HG02678 (cell line): ENCODE results near the gene PKDREJ.

Experiments used
- ATAC-seq: cut with Tn5 transposase; IDR thresholded peaks from one replicate; pipeline ENCODE4 v1.9.1; 2021; ENCODE audit warnings: mild to moderate bottlenecking, moderate library complexity; ENCODE audit not compliant: unreplicated experiment

The PKDREJ gene

GRCh38 chr22:46240073-46240472, 23.1 kb downstream of the PKDREJ start:
- no peak for ATAC-seq

DNA sequence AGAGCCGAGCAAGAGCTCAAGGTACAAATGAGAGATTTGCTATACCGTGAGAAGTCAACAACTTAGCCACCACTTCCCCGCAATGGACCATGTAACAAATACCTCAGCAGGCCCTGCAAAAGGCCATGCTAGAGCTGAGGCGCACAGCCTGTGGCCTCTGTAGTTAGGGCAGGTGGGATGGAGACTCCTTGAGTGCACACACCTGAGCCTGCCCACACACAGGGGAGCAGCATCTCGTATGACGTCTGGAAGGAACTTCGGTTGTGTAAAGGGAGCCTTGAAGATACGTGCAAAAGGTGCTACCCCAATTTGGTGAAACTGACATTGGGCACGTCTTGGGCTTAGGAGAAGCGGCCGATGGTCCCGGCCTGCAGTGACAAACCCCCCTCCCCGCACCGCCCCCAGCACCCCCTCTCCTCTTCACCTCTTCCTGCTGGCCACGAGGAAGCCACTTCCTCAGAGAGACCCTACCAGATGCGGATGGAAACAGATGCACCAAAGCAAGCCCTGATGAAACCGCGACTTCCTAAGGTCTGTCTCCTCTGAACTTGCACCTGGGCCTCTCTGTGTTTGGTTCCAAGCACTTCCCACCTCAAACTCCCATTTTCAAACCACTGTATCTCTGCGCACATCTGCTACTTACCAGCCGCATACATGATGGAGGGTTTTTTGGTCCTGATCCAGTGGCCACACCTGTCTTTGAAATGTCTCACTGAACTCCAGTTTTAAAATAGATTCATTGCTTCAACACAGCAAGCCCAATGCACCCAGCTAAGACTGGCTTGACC, 23.7 kb downstream of the PKDREJ start:
- ATAC-seq, result no peak

GRCh38 chr22:46238541-46238940, 24.6 kb downstream of the PKDREJ start:
- ATAC-seq, result no peak

GRCh38 chr22:46237453-46238124, 25.6 kb downstream of the PKDREJ start:
- no peak for ATAC-seq

DNA sequence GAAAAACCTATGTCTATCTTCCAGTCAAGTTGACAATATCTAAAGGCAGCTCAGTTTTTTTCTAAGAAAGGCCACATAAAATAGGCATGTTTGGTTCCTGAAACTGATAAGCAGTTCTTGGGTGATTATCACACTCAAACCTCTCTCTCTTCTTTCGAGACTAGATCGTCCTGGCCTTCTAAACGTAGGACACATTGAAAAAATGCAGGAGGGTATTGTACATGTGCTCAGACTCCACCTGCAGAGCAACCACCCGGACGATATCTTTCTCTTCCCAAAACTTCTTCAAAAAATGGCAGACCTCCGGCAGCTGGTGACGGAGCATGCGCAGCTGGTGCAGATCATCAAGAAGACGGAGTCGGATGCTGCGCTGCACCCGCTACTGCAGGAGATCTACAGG, 28.2 kb downstream of the PKDREJ start:
- no peak for ATAC-seq

GRCh38 chr22:46233231-46233630, 29.9 kb downstream of the PKDREJ start:
- no peak for ATAC-seq

GRCh38 chr22:46230262-46230901, 32.8 kb downstream of the PKDREJ start:
- no peak for ATAC-seq

GRCh38 chr22:46229701-46230100, 33.4 kb downstream of the PKDREJ start:
- no peak for ATAC-seq

- no peak for ATAC-seq
These were observed 36.6 kb downstream of the PKDREJ start for GRCh38 chr22:46226577-46226976.

DNA sequence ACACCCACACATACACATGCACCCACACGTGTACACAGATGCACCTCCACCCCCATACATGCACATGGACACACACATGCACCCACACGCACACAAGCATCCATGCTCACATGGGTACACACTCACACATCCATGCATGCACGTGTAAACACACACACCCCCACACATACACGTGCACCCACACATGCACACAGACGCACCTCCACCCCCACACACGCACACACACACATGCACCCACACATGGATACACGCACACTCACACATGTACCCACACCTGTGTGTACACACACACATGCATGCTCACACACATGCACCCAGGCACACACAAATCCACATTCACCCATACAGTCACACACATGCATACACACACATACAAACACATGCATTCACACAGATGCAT, 37.5 kb downstream of the PKDREJ start:
- no peak for ATAC-seq

- no peak for ATAC-seq
These were observed 38.2 kb downstream of the PKDREJ start for GRCh38 chr22:46224898-46225290.

DNA sequence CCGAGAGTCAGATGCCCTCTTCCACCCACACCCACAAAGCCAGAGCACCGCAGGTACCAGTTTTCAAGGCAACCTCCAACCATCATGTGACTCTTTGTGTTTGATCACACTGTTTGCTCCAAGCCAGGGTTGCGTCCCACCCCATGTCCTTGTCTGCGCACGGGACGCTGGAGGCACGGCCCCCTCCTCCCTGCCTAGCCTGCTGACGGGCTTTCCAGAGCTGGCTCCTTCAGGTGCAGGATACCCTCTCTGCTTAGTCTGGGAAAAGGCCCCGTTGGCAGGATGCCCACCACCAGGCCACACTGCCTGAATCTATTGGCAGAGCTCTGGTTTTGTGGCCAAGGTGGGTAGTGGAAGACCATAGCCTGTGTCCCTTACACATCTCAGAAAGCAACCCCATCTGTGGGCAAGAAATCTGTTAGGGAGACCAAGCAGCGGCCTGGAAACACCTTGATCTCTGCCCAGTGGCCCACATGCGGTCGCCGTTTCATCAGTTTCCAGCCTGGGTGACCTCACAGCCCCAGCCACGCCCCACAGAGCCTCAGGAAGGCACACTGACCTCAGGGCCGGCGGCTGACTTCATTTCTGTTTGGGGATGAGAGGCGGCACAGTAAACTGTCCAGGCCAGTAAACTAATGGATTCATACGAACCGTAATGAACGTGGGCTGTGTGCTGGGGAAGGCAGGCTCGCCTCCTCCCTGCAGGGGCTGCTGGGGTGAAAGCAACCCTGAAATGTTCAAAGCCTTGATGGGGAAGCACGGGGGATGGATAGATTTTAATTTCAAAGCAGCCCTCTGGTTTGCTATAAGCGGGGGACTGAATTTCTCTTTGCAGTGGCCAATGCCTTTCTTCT, 38.9 kb downstream of the PKDREJ start:
- ATAC-seq, result no peak

- no peak for ATAC-seq
These were observed 42.2 kb downstream of the PKDREJ start for GRCh38 chr22:46220921-46221320.

DNA sequence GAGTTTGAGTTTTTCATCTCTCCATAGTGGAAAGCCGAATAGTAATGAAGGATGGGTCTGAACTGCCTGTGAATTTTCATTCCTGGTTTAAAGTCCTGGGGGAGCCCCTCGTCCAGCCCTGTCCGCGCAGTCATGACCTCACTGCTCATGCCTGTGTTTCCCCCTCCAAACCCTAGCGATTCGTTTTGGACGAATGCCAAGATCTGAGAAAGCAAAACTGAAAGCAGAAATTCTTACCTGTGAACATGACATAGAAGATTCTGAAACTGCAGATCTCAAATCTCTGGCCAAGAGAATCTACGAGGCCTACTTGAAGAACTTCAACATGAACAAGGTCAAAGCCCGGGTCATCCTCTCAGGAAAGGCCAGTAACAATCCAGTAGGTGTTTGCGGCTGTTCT, 43.5 kb downstream of the PKDREJ start:
- no peak for ATAC-seq

DNA sequence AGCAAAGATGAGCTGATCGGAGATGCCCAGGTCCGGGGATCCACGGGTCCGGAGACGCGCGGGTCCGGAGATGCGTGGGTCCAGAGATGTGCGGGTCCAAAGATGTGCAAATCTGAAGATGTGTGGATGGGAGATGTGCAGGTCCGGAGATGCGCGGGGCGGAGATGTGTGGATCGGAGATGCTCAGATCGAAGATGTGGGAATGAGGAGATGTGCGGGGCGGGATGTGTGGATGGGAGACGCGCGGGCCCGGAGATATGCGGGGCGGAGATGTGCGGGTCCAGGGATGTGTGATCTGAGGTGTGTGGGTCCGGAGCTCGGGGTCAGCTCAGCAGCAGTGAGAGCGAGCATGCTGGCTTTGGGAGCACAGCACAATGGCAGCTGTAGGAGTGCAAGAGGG, 48.5 kb downstream of the PKDREJ start:
- no peak for ATAC-seq

- ATAC-seq, result no peak
These were observed 49.0 kb downstream of the PKDREJ start for GRCh38 chr22:46214149-46214548.

- no peak for ATAC-seq
These were observed 50.1 kb downstream of the PKDREJ start for GRCh38 chr22:46213052-46213451.

DNA sequence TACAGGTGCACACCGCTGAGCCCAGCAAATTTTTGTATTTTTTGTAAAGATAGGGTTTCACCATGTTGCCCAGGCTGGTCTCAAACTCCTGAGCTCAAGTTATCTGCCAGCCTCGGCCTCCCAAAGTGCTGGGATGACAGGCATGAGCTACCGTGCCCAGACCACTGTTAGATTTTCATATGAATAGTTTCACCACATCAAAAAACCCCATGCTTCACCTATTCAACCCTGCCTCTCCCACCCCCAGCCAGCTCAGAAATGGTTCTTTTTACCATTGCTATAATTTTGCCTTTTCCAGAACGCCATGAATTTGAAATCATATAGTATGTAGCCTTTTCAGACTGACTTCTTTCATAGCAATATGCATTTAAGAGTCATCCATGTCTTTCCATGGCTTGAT, 50.9 kb downstream of the PKDREJ start:
- ATAC-seq, result no peak

DNA sequence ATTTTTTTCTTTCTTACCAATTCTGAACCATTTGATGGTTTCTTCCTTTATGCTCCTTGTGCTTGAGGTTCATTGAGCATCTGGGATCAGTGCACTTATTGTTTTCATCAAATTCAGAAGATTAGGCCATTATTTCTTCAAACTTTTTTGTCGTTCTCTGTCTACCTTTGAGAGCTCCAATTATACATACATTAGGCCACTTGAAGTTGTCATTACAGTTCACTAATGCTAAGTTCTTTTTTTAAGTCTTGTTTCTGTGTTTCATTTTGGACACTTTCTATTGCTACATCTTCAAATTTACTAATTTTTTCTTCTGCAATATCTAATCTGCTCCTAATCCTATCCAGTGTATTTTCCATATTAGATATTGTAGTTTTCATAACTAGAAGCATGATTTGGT, 53.9 kb downstream of the PKDREJ start:
- ATAC-seq, result no peak
